ENCODE results near the gene SH3RF2.

Gene SH3RF2

GRCh38 chr5:145975001-145975360, 38.6 kb downstream of the SH3RF2 start:
- H3K4me2 ChIP-seq: no peak overlapping the region
- H3K36me3 ChIP-seq (ENCODE audit: insufficient read depth): no peaks in the 10 kb centered on the region
- no peaks in the 10 kb centered on the region for H3K79me2 ChIP-seq (ENCODE audit: insufficient read depth, low read depth)
- no peak overlapping the region for H3K27ac ChIP-seq
- H3K4me1 ChIP-seq (ENCODE audit: low read depth, poor library complexity, severe bottlenecking): peaks cover 14% of the 10 kb centered on the region
- H3K9ac ChIP-seq: no peak overlapping the region
- no peaks in the 10 kb centered on the region for H3K27me3 ChIP-seq (ENCODE audit: insufficient read depth, low read depth)
- no peak for TF ChIP-seq CTCF (conservative IDR thresholded peaks at IDR 0.05; ENCODE audit: low read depth, low read length)
- no peak overlapping the region for H3K4me3 ChIP-seq (IDR thresholded peaks at IDR 0.05; ENCODE audit: insufficient read depth, low read depth, low read length)
- no peaks in the 10 kb centered on the region for H4K20me1 ChIP-seq (ENCODE audit: insufficient read depth)
- H2AFZ ChIP-seq (ENCODE audit: low read depth): no peak overlapping the region

GRCh38 chr5:145975361-145976066, 39.1 kb downstream of the SH3RF2 start:
- Histone ChIP-seq H3K9ac (no peak overlapping the region), H3K79me2 (ENCODE audit: insufficient read depth, low read depth) (no peaks in the 10 kb centered on the region), H3K4me2 (no peak overlapping the region), H3K4me1 (ENCODE audit: low read depth, poor library complexity, severe bottlenecking) (peaks cover 14% of the 10 kb centered on the region), H2AFZ (ENCODE audit: low read depth) (no peak overlapping the region), H3K4me3 (IDR thresholded peaks at IDR 0.05; ENCODE audit: insufficient read depth, low read depth, low read length) (no peak overlapping the region), H3K27me3 (ENCODE audit: insufficient read depth, low read depth) (no peaks in the 10 kb centered on the region), H3K27ac (no peak overlapping the region), H4K20me1 (ENCODE audit: insufficient read depth) (no peaks in the 10 kb centered on the region), H3K36me3 (ENCODE audit: insufficient read depth) (no peaks in the 10 kb centered on the region)
- no peak for TF ChIP-seq CTCF (conservative IDR thresholded peaks at IDR 0.05; ENCODE audit: low read depth, low read length)

GRCh38 chr5:145976431-145977155, 40.2 kb downstream of the SH3RF2 start:
- Histone ChIP-seq H3K9ac (no peak overlapping the region), H3K36me3 (ENCODE audit: insufficient read depth) (no peaks in the 10 kb centered on the region), H3K27ac (no peak overlapping the region), H3K4me1 (ENCODE audit: low read depth, poor library complexity, severe bottlenecking) (peaks cover 9% of the 10 kb centered on the region), H3K4me3 (IDR thresholded peaks at IDR 0.05; ENCODE audit: insufficient read depth, low read depth, low read length) (no peak overlapping the region), H3K27me3 (ENCODE audit: insufficient read depth, low read depth) (no peaks in the 10 kb centered on the region), H3K4me2 (no peak overlapping the region), H3K79me2 (ENCODE audit: insufficient read depth, low read depth) (no peaks in the 10 kb centered on the region), H4K20me1 (ENCODE audit: insufficient read depth) (no peaks in the 10 kb centered on the region), H2AFZ (ENCODE audit: low read depth) (no peak overlapping the region)
- TF ChIP-seq CTCF (conservative IDR thresholded peaks at IDR 0.05; ENCODE audit: low read depth, low read length): no peak

GRCh38 chr5:145978171-145978570, 41.8 kb downstream of the SH3RF2 start:
- Histone ChIP-seq H3K79me2 (ENCODE audit: insufficient read depth, low read depth) (no peaks in the 10 kb centered on the region), H3K4me1 (ENCODE audit: low read depth, poor library complexity, severe bottlenecking) (peaks cover 9% of the 10 kb centered on the region), H3K4me2 (no peak overlapping the region), H3K27ac (no peak overlapping the region), H3K36me3 (ENCODE audit: insufficient read depth) (no peaks in the 10 kb centered on the region), H4K20me1 (ENCODE audit: insufficient read depth) (no peaks in the 10 kb centered on the region), H3K27me3 (ENCODE audit: insufficient read depth, low read depth) (no peaks in the 10 kb centered on the region), H2AFZ (ENCODE audit: low read depth) (no peak overlapping the region), H3K9ac (no peak overlapping the region), H3K4me3 (IDR thresholded peaks at IDR 0.05; ENCODE audit: insufficient read depth, low read depth, low read length) (no peak overlapping the region)
- no peak for TF ChIP-seq CTCF (conservative IDR thresholded peaks at IDR 0.05; ENCODE audit: low read depth, low read length)

All from KMS-11 (cell line).